ENCODE measurements around the gene GLIPR2. TPM values are rescaled to one million over a fixed set of nuclear protein-coding genes. Genes with fewer than 3 reads are reported as not detected.

GLIPR2 gene
- polyA plus RNA-seq, 1 of the 3 experiments (the other 2 are of a cell fraction) = 38.3 TPM

DNA sequence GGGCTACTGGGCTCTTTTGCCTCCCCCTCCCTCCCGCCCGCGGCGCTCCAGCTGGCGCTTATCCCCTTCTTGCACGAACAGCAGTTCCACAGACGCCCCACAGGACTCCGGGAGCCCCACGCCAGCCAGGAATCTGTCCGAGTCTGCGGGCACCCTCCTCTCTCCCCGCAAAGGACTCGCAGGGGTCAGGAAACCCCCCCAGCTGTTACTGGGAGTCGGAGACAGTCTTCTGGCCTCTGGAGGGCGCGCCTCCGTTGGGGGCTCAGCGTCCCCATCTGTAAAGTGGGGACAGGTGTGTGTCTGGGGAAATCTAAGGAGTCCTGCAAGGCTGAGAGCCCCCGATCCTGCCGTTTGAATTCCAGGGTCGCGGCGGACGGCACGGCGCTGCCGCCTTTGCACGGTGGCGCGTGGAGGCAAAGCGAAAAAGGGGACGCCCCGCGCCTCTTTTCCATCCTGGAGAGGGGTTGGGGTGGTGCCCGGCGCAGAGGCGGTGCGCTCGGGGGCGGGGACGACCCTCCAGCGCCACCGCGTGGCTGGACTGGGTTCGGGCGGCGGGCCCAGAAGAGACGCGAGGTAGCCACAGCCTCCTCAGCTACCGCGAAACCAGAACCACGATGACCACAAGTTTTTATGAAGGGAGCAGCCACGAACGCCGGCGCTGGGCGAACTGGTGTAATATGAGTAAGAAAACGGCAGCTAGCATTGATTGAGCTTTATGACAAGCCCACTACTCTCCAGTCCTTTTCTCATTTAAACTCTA lies 29.8 kb downstream of the GLIPR2 start (continued):
- TF ChIP-seq MXI1 (IDR thresholded peaks at IDR 0.05; ENCODE audit: low read depth, low read length) = peak; percentile 34; the same call in 1 of the 2 replicates
- TF ChIP-seq, protein P1, sequence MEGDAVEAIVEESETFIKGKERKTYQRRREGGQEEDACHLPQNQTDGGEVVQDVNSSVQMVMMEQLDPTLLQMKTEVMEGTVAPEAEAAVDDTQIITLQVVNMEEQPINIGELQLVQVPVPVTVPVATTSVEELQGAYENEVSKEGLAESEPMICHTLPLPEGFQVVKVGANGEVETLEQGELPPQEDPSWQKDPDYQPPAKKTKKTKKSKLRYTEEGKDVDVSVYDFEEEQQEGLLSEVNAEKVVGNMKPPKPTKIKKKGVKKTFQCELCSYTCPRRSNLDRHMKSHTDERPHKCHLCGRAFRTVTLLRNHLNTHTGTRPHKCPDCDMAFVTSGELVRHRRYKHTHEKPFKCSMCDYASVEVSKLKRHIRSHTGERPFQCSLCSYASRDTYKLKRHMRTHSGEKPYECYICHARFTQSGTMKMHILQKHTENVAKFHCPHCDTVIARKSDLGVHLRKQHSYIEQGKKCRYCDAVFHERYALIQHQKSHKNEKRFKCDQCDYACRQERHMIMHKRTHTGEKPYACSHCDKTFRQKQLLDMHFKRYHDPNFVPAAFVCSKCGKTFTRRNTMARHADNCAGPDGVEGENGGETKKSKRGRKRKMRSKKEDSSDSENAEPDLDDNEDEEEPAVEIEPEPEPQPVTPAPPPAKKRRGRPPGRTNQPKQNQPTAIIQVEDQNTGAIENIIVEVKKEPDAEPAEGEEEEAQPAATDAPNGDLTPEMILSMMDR (IDR thresholded peaks at IDR 0.05) = peak; percentile 84
- TF ChIP-seq, protein P2, sequence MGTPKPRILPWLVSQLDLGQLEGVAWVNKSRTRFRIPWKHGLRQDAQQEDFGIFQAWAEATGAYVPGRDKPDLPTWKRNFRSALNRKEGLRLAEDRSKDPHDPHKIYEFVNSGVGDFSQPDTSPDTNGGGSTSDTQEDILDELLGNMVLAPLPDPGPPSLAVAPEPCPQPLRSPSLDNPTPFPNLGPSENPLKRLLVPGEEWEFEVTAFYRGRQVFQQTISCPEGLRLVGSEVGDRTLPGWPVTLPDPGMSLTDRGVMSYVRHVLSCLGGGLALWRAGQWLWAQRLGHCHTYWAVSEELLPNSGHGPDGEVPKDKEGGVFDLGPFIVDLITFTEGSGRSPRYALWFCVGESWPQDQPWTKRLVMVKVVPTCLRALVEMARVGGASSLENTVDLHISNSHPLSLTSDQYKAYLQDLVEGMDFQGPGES (IDR thresholded peaks at IDR 0.05; ENCODE audit: low read depth, low read length) = no peak

- H3K27me3 ChIP-seq (ENCODE audit: insufficient read depth) = no peaks in the 10 kb centered on the region
- no peaks in the 10 kb centered on the region for H3K9me3 ChIP-seq
- POLR2A ChIA-PET = interaction anchor here (1.0 kb wide), 1 partner anchor 21 kb away, joined by 4 read pairs; no protein-coding TSS in a partner anchor
- H3K4me3 ChIP-seq (ENCODE audit: low read depth in 2 of 2, low read length in 1 of 2) = no peak within 1 kb of the TSS
- H3F3A ChIP-seq (replicated peaks; ENCODE audit: insufficient read depth) = peaks cover 12% of the 10 kb centered on the region
- no peak for DNase-seq
- H3K4me1 ChIP-seq (ENCODE audit: control insufficient read depth in 1 of 2, insufficient read depth in 2 of 2, low read depth in 1 of 2, low read length in 1 of 2) = peaks cover 4 to 11% of the 10 kb centered on the region in 2 experiments; a peak in 3 of 4 replicates
- no peak within 1 kb of the TSS for H3K4me2 ChIP-seq
- no peaks in the 10 kb centered on the region for H4K20me1 ChIP-seq (ENCODE audit: insufficient read depth)
- no peaks in the 10 kb centered on the region for H3K79me2 ChIP-seq (ENCODE audit: insufficient read depth)
- no peaks in the 10 kb centered on the region for H3K9me2 ChIP-seq
- no peaks in the 10 kb centered on the region for H3K36me3 ChIP-seq (replicated peaks in 1 of 2; ENCODE audit: control insufficient read depth in 1 of 2, insufficient read depth in 2 of 2, low read length in 1 of 2)
- TF ChIP-seq TEAD4 (IDR thresholded peaks at IDR 0.05; ENCODE audit: borderline replicate concordance, insufficient read depth) = no peak
- TF ChIP-seq RCOR1 (IDR thresholded peaks at IDR 0.05; ENCODE audit: low read length) = no peak
- no peak for TF ChIP-seq NRF1 (IDR thresholded peaks at IDR 0.05; ENCODE audit: low read depth, low read length)
- no peak for TF ChIP-seq POLR2AphosphoS5 (IDR thresholded peaks at IDR 0.05; ENCODE audit: low read depth, low read length)
- no peak for TF ChIP-seq EZH2phosphoT487 (IDR thresholded peaks at IDR 0.05; ENCODE audit: borderline replicate concordance, low read depth)
- no peak for TF ChIP-seq MAX (IDR thresholded peaks at IDR 0.05; ENCODE audit: low read depth)
- TF ChIP-seq SMC3 (IDR thresholded peaks at IDR 0.05; ENCODE audit: low read depth, low read length) = no peak
- no peak for TF ChIP-seq RFX5 (IDR thresholded peaks at IDR 0.05; ENCODE audit: low read length)
- WGBS (ENCODE audit: low lambda C conversion rate) = 99% methylated on average over 6 of the region's 6 CpGs
- H3K27ac ChIP-seq (ENCODE audit: low read depth in 2 of 2, low read length in 1 of 2) = no peak within 1 kb of the TSS
- no peak within 1 kb of the TSS for H3K9ac ChIP-seq
- no peak within 1 kb of the TSS for H2AFZ ChIP-seq (ENCODE audit: low read depth)
- CTCF ChIA-PET = interaction anchor here (0.6 to 8.8 kb wide), 7 partner anchors 9 to 214 kb away, joined by 3 to 167 read pairs (median 4); partner anchors contain the start of genes CLTA and GLIPR2
Observed at GRCh38 chr9:36169166-36169565, 32.6 kb downstream of the GLIPR2 start, which contains the start of gene CCIN. CCIN (plus strand) TSS chr9:36169388; CDS start chr9:36169503, 115 bp downstream.

Data from SK-N-SH (cell line).